Measurements from ENCODE around the gene STK40.

STK40 gene

DNA sequence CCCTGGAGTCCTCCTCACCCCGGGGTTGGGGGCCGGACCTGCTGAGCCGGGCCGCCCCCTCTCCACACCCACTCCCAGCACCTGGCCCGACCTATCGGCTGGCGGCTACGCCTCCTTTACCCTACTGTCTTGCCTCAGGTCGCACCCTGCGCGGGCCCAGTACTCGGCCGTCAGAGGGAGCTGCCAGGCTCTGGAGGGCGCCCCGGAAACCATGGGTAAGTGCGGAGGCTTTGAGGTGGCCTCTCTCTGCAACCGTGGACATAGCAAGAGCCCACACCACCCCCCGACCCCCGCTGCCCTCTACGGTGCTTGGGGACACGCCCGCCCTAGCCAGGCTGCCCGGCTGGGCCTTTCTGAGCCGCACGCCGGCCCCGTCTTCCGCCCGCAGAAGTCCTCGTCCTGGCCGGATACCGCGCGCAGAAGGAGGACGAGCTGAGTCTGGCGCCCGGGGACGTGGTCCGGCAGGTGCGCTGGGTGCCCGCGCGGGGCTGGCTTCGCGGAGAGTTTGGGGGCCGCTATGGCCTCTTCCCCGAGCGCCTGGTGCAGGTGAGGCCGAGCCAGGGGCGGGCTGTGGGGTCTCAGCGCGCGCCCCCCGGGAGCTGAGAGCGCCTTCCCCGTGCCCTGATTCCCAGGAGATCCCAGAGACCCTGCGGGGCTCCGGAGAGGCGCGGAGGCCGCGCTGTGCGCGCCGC, 79.4 kb downstream of the STK40 start, which contains the start of gene SH3D21:
Gene SH3D21, plus strand, starts transcription at position 159 of the 692 bp plus-strand sequence. Its CDS starts 53 bp downstream, at position 212.
- TF ChIP-seq, protein P1, sequence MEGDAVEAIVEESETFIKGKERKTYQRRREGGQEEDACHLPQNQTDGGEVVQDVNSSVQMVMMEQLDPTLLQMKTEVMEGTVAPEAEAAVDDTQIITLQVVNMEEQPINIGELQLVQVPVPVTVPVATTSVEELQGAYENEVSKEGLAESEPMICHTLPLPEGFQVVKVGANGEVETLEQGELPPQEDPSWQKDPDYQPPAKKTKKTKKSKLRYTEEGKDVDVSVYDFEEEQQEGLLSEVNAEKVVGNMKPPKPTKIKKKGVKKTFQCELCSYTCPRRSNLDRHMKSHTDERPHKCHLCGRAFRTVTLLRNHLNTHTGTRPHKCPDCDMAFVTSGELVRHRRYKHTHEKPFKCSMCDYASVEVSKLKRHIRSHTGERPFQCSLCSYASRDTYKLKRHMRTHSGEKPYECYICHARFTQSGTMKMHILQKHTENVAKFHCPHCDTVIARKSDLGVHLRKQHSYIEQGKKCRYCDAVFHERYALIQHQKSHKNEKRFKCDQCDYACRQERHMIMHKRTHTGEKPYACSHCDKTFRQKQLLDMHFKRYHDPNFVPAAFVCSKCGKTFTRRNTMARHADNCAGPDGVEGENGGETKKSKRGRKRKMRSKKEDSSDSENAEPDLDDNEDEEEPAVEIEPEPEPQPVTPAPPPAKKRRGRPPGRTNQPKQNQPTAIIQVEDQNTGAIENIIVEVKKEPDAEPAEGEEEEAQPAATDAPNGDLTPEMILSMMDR (IDR thresholded peaks at IDR 0.05; ENCODE audit: borderline replicate concordance, insufficient read depth, low read depth, low read length) = peak; percentile 5; the same call in 1 of the 2 replicates
- peak within 1 kb of the TSS; percentile 72 for H3K4me3 ChIP-seq (ENCODE audit: low read depth, low read length)

DNA sequence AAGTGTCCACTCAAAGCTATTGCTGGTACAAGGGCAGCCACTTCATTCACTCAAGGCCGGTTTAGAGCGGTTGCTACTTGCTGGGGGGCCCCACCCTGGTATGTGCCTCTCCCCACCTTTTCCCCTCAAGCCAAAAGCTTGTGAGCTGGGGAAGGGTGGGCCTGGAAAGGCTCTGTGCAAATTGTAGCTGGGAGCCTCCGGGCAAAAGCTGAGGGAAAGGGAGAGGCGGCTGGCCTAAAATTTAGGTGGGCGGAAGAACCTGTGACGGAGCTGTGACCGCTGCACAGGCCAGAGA, 79.9 kb downstream of the STK40 start:
- H3K4me3 ChIP-seq (ENCODE audit: low read depth, low read length) = no peak overlapping the region
- TF ChIP-seq, protein P1 (IDR thresholded peaks at IDR 0.05; ENCODE audit: borderline replicate concordance, insufficient read depth, low read depth, low read length) = no peak

DNA sequence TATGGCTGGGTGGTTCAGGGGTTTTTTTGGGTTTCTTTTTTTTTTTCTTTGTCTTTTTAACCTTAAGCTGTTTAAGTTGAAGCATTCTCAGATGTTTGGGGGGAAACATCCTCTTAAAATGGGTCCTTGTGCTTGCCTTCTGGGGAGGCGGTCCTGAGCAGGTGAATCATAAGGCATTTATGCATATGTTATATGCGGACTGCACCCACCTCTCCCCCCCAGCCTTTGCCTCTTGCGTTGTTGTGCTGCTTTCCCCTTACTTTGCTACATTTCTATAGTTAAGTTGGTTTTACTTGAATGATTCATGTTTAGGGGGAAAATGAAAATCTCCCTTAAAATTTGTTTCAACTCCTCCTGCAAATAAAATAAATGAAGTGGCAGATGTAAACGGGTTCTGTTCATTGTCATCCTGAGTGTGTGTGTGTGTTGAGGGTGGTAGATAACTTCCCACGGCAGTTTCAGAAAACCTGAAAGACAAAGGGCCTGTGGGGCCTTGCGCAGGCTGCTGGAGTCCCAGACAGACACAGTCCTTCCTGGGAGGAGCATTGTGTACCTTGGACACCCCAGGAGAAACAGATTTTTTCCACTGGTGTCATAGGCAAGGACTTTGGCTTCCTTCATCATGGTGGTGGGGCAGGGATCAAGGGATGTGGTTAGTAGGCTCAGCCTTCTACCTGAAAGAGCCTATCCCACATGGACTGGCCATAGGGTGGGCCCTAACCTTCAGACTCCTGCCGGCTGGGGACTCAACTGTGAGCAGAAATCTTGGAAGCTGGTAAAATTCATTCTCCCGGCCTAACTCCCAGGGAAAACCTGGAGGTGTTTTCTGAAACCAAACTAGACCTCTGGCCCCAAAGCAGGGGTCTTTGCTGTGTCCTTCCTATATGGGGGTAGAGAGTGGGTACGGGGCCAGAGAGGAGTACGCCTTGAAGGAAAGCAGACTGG, 80.5 kb downstream of the STK40 start:
- TF ChIP-seq, protein P1 (IDR thresholded peaks at IDR 0.05; ENCODE audit: borderline replicate concordance, insufficient read depth, low read depth, low read length) = no peak
- no peak overlapping the region for H3K4me3 ChIP-seq (ENCODE audit: low read depth, low read length)

DNA sequence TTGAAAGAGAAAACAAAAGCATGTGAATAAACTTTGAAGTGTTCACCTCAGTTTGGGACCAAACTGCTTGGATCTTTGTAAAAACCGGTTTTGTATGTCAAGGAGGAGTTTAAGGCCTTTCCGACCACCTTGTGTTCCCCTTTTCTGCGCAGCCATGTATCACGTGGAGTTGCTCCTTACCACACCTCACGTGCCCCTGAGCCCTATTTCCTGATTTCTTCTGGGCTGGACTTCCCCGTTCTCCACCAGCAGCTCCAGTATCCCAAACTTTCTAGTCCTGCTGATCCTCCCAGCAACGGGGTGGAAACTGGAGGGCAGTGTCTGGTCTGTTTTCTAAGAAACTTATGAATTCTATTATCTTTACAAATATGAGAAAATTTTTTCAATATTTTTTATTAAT, 81.2 kb downstream of the STK40 start:
- no peak overlapping the region for H3K4me3 ChIP-seq (ENCODE audit: low read depth, low read length)
- TF ChIP-seq, protein P1 (IDR thresholded peaks at IDR 0.05; ENCODE audit: borderline replicate concordance, insufficient read depth, low read depth, low read length) = no peak

DNA sequence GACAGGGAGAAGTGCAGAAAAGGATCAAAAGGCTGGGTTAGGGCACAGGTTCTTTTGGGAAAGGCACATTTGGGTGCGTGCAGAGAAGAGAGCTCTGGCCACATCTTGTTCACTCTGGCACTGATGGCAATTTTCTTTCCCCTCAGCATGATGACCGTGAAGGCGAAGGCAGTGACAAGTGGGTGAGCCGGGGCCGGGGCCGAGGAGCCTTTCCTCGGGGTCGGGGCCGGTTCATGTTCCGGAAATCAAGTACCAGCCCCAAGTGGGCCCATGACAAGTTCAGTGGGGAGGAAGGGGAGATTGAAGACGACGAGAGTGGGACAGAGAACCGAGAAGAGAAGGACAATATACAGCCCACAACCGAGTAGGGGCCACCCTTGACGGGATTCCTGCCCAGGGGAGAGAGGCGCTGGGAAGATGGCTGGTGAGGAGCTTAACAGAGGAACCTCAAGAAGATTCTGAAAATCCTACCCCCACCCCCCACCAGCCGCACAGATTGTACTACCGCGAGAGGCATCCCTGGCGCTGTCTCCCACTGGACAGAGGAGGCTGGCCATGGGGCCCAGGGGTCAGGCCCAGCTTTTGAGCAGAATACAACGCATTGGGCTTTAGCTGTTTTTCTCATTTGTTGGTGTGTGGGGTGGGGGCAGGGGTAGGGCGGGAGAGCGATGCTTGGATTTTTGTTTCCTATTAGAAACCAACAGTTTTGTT, 81.9 kb downstream of the STK40 start:
- TF ChIP-seq, protein P1 (IDR thresholded peaks at IDR 0.05; ENCODE audit: borderline replicate concordance, insufficient read depth, low read depth, low read length) = no peak
- no peak overlapping the region for H3K4me3 ChIP-seq (ENCODE audit: low read depth, low read length)

DNA sequence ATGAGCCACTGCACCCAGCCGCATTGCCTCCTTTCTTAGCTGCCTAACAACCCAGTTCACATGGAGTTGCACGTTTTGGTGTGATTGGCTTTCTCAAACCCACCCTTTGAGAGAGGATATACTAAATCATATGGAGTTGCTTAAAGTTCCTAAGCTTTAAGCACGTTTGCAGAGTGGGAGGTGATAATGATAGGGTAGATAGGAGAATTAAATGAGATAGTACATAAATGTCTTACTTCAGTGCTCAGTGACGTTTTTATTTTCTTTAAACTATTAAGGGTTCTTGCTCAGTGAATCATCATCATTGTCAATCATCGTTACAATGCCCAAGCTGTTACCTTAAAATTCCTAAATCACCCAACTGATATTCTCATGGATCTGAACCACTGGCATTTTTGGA, 82.5 kb downstream of the STK40 start:
- TF ChIP-seq, protein P1 (IDR thresholded peaks at IDR 0.05; ENCODE audit: borderline replicate concordance, insufficient read depth, low read depth, low read length) = no peak
- no peak overlapping the region for H3K4me3 ChIP-seq (ENCODE audit: low read depth, low read length)

Measured in GM12875 (cell line).